Stimulated activated naive B cell treated with anti-CD40 and anti-IgM and Interleukin-4, amounts not matched to agents 10 μg/mL and 1 μg/mL and 100 μg/mL, for 72 hours (primary cell): ENCODE results near the gene PTPRN.

Experiments
- ATAC-seq, 2 donors: fragments of 150-1000 bp; cut with Tn5 transposase; replicated peaks; 2 replicates each; pipeline ENCODE4 v1.10.0; 2021; ENCODE audit warnings: moderate library complexity in 1 of 2
- DNase-seq: peaks from one replicate; pipeline ENCODE4 v3.0.0; 2021
- H3K27ac Mint-ChIP-seq: one replicate; pipeline ENCODE4 v1.8.0; 2022; ENCODE audit warnings: mild to moderate bottlenecking, mixed read lengths
- H3K27me3 Mint-ChIP-seq, 2 donors: one replicate each; pipeline ENCODE4 v1.8.0; 2022; ENCODE audit warnings: mixed read lengths in 2 of 2
- H3K36me3 Mint-ChIP-seq, 2 donors: one replicate each; pipeline ENCODE4 v1.8.0; 2022; ENCODE audit warnings: mixed read lengths in 2 of 2, mild to moderate bottlenecking in 1 of 2
- H3K4me1 Mint-ChIP-seq, 2 donors: one replicate each; pipeline ENCODE4 v1.8.0; 2022; ENCODE audit warnings: mixed read lengths in 2 of 2, mild to moderate bottlenecking in 1 of 2
- H3K4me3 Mint-ChIP-seq, 2 donors: one replicate each; pipeline ENCODE4 v1.8.0; 2022; ENCODE audit warnings: mild to moderate bottlenecking in 2 of 2, mixed read lengths in 2 of 2, moderate library complexity in 1 of 2
- H3K9me3 Mint-ChIP-seq, 2 donors: one replicate each; pipeline ENCODE4 v1.8.0; 2022; ENCODE audit warnings: mixed read lengths in 2 of 2, mild to moderate bottlenecking in 1 of 2

Gene PTPRN

GRCh38 chr2:219244789-219245147 lies 64.4 kb downstream of the PTPRN start:
- Mint-ChIP-seq H3K4me1 (peaks cover 37 to 47% of the 10 kb centered on the region in 2 donors), H3K36me3 (peaks cover 22 to 34% of the 10 kb centered on the region in 2 donors), H3K4me3 (peak overlapping the region; percentile 92), H3K27ac (peak overlapping the region; percentile 96), H3K27me3 (no peaks in the 10 kb centered on the region), H3K9me3 (no peaks in the 10 kb centered on the region)
- DNase-seq (no peak), ATAC-seq (no peak)

- no peaks in the 10 kb centered on the region for H3K27me3 Mint-ChIP-seq
- no peak for ATAC-seq
- no peaks in the 10 kb centered on the region for H3K9me3 Mint-ChIP-seq
- DNase-seq = no peak
- peak overlapping the region; percentile 73 to 78 for H3K4me3 Mint-ChIP-seq
- H3K27ac Mint-ChIP-seq = peak overlapping the region; percentile 86
- H3K4me1 Mint-ChIP-seq = peaks cover 24 to 33% of the 10 kb centered on the region in 2 donors
- peaks cover 18 to 24% of the 10 kb centered on the region in 2 donors for H3K36me3 Mint-ChIP-seq
Measured at GRCh38 chr2:219243291-219243761, 65.9 kb downstream of the PTPRN start.
